A549 (cell line): Measurements from ENCODE around the gene PNPLA7. TPM values are rescaled to one million over a fixed set of nuclear protein-coding genes. Genes with fewer than 3 reads are reported as not detected.

Experiments used
- ATAC-seq, 2 experiments: fragments of 200-7000 bp in 1 of 2; fragments of >200 bp in 1 of 2; cut with Nextera tagmentation in 1 of 2; cut with Tn5 transposase in 1 of 2; 3 replicates each; pipeline versions ENCODE4 v1.8.0 to v1.9.1; 2018 to 2020; ENCODE audit warnings: mild to moderate bottlenecking in 1 of 2, moderate library complexity in 1 of 2
- CTCF ChIA-PET: fragments of 300-600 bp; sonication (Branson Sonifier 250); formaldehyde crosslinking; extraction: SDS; loops from one replicate; lab custom pipeline; 2021; ENCODE audit warnings: antibody characterized with exemption, inconsistent platforms; lab: Yijun Ruan, JAX
- POLR2A ChIA-PET: fragments of 350-600 bp; formaldehyde crosslinking; extraction: SDS; loops from one replicate; lab custom pipeline; 2021; ENCODE audit warnings: antibody characterized with exemption, inconsistent platforms; lab: Yijun Ruan, JAX
- DNase-seq, 2 experiments: peaks; one replicate each; pipeline versions ENCODE4 v3.0.0 to v3.0.0-alpha.2; 2011 to 2016; ENCODE audit warnings: low read depth in 1 of 2, low spot score in 1 of 2
- FAIRE-seq: peaks from 2 replicates; lab custom pipeline; 2011; peaks lifted over from hg19 to GRCh38; lab: Jason Lieb, UNC
- H3K27ac ChIP-seq, 2 experiments: fragments of >200 bp; sonication (Bioruptor Twin); formaldehyde crosslinking; 3 replicates each; pipeline ENCODE4 v1.5.1; 2016 to 2017
- H3K4me1 ChIP-seq: fragments of >200 bp; sonication (Bioruptor Twin); formaldehyde crosslinking; 3 replicates; pipeline ENCODE4 v1.6.1; 2016
- H3K4me2 ChIP-seq: fragments of >200 bp; sonication (Bioruptor Twin); formaldehyde crosslinking; 3 replicates; pipeline ENCODE4 v1.6.1; 2016
- H3K4me3 ChIP-seq: fragments of >200 bp; sonication (Bioruptor Twin); formaldehyde crosslinking; 3 replicates; pipeline ENCODE4 v1.5.1; 2016
- H3K9me3 ChIP-seq: fragments of >200 bp; sonication (Bioruptor Twin); formaldehyde crosslinking; 3 replicates; pipeline ENCODE4 v1.6.1; 2016
- BHLHE40 ChIP-seq: IDR thresholded peaks from 2 replicates; pipeline ENCODE4 v1.6.1; 2012; ENCODE audit warnings: low read depth, low read length, inconsistent platforms
- CBX8 ChIP-seq: fragments of 200-600 bp; sonication (generic); IDR thresholded peaks from 2 replicates; pipeline ENCODE4 v1.6.1; 2016
- CEBPB ChIP-seq, 2 experiments: fragments of >200 bp in 1 of 2; sonication (Bioruptor Twin) in 1 of 2; formaldehyde crosslinking in 1 of 2; IDR thresholded peaks; 2 replicates each; pipeline ENCODE4 v1.6.1; 2012 to 2016
- E2F6 ChIP-seq: IDR thresholded peaks from 2 replicates; pipeline ENCODE4 v1.6.1; 2012; ENCODE audit warnings: low read depth, borderline replicate concordance
- EHF ChIP-seq: fragments of 250-450 bp; sonication (Bioruptor Pico); IDR thresholded peaks from 2 replicates; pipeline ENCODE4 v1.5.0; 2020; ENCODE audit warnings: mild to moderate bottlenecking
- ELK1 ChIP-seq: fragments of 150-350 bp; IDR thresholded peaks from 2 replicates; pipeline ENCODE4 v1.6.1; 2014; ENCODE audit warnings: low read depth, mild to moderate bottlenecking, low read length
- FOSL2 ChIP-seq, 2 experiments: fragments of 450-650 bp in 1 of 2; fragments of >200 bp in 1 of 2; sonication (Bioruptor Twin) in 1 of 2; formaldehyde crosslinking; IDR thresholded peaks; 2 replicates each; pipeline versions ENCODE4 v1.5.0 to v1.6.1; 2016 to 2020; ENCODE audit warnings: mild to moderate bottlenecking in 1 of 2, moderate library complexity in 1 of 2
- HOXB13 ChIP-seq: fragments of 250-450 bp; sonication (Bioruptor Pico); IDR thresholded peaks from 2 replicates; pipeline ENCODE4 v1.5.0; 2020; ENCODE audit warnings: low read depth, mild to moderate bottlenecking, moderate library complexity
- JUNB ChIP-seq: fragments of >200 bp; sonication (Bioruptor Twin); formaldehyde crosslinking; IDR thresholded peaks from 2 replicates; pipeline ENCODE4 v1.6.1; 2016
- KDM1A ChIP-seq: fragments of 200-600 bp; sonication (generic); IDR thresholded peaks from 2 replicates; pipeline ENCODE4 v1.6.1; 2016; ENCODE audit warnings: low read depth, mild to moderate bottlenecking
- MAFK ChIP-seq: fragments of 450-650 bp; IDR thresholded peaks from 2 replicates; pipeline ENCODE4 v1.6.1; 2014; ENCODE audit not compliant: partially characterized antibody
- NFE2L2 ChIP-seq: fragments of 150-350 bp; conservative IDR thresholded peaks from 2 replicates; pipeline ENCODE4 v1.6.1; 2014; ENCODE audit warnings: low read length
- POLR2AphosphoS2 ChIP-seq: conservative IDR thresholded peaks from 2 replicates; pipeline ENCODE4 v1.6.1; 2012; ENCODE audit warnings: low read length, improper control_type of control experiment, inconsistent platforms
- TFCP2L1 ChIP-seq: fragments of 250-450 bp; sonication (Bioruptor Pico); IDR thresholded peaks from 2 replicates; pipeline ENCODE4 v1.5.0; 2021; ENCODE audit warnings: mild to moderate bottlenecking
- ZSCAN20 ChIP-seq: fragments of 250-450 bp; sonication (Bioruptor Pico); IDR thresholded peaks from 2 replicates; pipeline ENCODE4 v1.8.0; 2022; ENCODE audit warnings: mild to moderate bottlenecking, moderate library complexity
- WGBS: methylation state at CpG from one replicate; pipeline ENCODE4 v1.1.6; 2017; ENCODE audit errors: missing lambda C conversion rate; 5-methylcytosine and 5-hydroxymethylcytosine counted together
- polyA plus RNA-seq, 4 experiments: library from polyadenylated mRNA; depleted of rRNA in 3 of 4; stranded (reverse); fragments of >200 nt; fragmentation: RNase III in 1 of 4; extraction: RNeasy Plus Mini Kit Qiagen cat#74134 plus additional on column Dnase treatment in 1 of 4; gene quantifications; 2 replicates in 3 of 4; 3 replicates in 1 of 4; pipeline ENCODE4 v1.2.3, GENCODE V29; 2011 to 2017
- TF ChIP-seq, protein P1 (sequence below): IDR thresholded peaks from 2 replicates; pipeline ENCODE4 v1.6.1; 2012
- TF ChIP-seq, protein P2 (sequence below): fragments of 450-650 bp; IDR thresholded peaks from 2 replicates; pipeline ENCODE4 v1.6.1; 2014; ENCODE audit warnings: antibody characterized with exemption
- TF ChIP-seq, protein P3 (sequence below): fragments of 250-450 bp; sonication (Bioruptor Pico); IDR thresholded peaks from 2 replicates; pipeline ENCODE4 v1.5.0; 2020; ENCODE audit warnings: low read depth, mild to moderate bottlenecking, moderate library complexity

Gene PNPLA7
- polyA plus RNA-seq, 2 of the 4 experiments (the other 2 are of a cell fraction) = 0.31 to 1.1 TPM

DNA sequence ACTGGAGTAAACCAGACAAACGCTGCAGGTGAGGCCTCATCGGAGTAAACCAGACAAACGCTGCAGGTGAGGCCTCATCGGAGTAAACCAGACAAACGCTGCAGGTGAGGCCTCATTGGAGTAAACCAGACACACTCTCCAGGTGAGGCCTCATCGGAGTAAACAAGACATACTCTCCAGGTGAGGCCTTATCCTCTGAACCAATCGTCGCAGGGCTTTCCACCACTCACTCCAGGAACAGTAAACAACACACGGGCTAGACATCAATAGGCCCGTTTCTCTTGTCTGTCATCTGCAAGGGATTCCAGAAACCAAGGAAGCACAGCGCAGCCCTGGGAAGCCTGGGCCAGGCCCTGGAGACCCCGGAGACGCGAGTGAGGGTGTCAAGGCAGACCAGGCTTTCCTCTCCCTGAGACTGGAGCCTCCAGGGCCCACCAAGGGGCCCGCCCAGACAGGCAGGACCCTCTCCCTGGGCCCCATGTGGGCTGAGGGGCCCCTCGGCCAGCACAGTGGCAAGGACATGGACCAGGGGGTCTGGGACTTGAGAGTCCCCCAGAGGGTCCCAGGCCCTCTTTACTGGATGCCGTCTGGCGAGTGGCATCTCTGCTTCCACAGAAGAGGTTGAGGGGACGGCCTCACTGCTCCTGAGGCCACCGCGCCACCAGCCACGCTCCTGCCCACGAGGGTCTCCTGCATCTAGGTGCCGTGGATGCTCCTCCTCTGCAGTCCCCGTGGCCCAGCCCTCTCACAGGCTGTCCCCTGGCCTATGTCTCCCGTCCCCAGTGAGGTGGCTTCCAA, 64.7 kb downstream of the PNPLA7 start:
- WGBS = 83% methylated on average over 26 of the region's 26 CpGs
- H3K27ac ChIP-seq = no peak overlapping the region
- no peak overlapping the region for H3K4me3 ChIP-seq
- no peak for DNase-seq
- no peak overlapping the region for H3K4me2 ChIP-seq
- no peak for TF ChIP-seq EHF
- no peaks in the 10 kb centered on the region for H3K9me3 ChIP-seq
- POLR2A ChIA-PET = no interaction called here
- ATAC-seq = no peak
- peaks cover 11% of the 10 kb centered on the region for H3K4me1 ChIP-seq
- FAIRE-seq = no peak
- CTCF ChIA-PET = no interaction called here

DNA sequence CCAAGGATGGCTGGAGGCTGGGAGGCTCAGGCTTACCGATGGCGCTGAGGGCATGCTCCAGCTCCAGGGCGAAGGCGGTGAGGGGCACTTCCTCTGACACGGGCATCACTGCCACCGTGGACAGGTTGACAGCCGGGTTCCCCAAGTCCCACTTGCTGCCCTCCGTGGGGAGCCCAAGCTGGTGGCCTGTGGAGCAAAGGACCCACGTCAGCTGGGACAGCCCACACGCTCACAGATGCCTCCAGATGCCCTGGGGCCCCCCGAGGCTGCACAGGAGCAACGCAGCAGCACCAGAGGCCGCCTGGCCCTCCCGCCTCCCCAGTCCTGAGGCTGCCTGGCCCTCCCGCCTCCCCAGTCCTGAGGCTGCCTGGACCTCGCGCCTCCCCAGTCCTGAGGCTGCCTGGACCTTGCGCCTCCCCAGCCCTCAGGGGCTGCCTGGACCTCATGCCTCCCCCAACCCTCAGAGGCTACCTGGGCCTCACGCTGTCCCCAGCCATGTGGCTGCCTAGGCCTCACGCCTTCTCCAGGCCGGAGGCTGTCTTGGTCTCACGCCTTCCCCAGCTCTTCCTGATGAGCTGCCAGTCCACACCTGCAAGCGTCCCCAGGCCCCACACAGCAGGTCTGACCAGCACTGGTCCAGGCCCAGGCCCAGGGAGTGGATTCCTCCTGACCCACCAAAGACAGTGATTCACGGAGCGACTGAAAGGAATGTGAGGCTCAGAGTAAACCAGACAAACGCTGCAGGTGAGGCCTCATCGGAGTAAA, 65.5 kb downstream of the PNPLA7 start:
- H3K27ac ChIP-seq = no peak overlapping the region
- POLR2A ChIA-PET = no interaction called here
- no peak overlapping the region for H3K4me3 ChIP-seq
- no peak overlapping the region for H3K4me2 ChIP-seq
- no peak for FAIRE-seq
- no peak for DNase-seq
- no peak for TF ChIP-seq CBX8
- no peak for TF ChIP-seq ZSCAN20 (CRISPR knock-in tag)
- no peak for TF ChIP-seq POLR2AphosphoS2
- no peak for TF ChIP-seq FOSL2 (IDR thresholded peaks at IDR 0.05)
- no peak for TF ChIP-seq FOSL2 (CRISPR knock-in tag; IDR thresholded peaks at IDR 0.05)
- TF ChIP-seq BHLHE40 = no peak
- TF ChIP-seq, all 56 proteins: peak for 0
- peaks cover 11% of the 10 kb centered on the region for H3K4me1 ChIP-seq
- no peak for ATAC-seq
- WGBS = 91% methylated on average over 15 of the region's 27 CpGs
- CTCF ChIA-PET = interaction anchor here (0.6 to 1.1 kb wide), 2 partner anchors 11 kb away, joined by 3 read pairs; no protein-coding TSS in a partner anchor
- H3K9me3 ChIP-seq = no peaks in the 10 kb centered on the region

- no peak for FAIRE-seq
Observed at GRCh38 chr9:137482094-137482781, 68.0 kb downstream of the PNPLA7 start.

More at GRCh38 chr9:137482094-137482781, 68.0 kb downstream of the PNPLA7 start:
- peak overlapping the region; percentile 62 to 84 for H3K27ac ChIP-seq
- ATAC-seq (peak; percentile 41 to 51; a peak in 5 of 6 replicates), DNase-seq (peak in 1 of 2 experiments; percentile 68)
- no peaks in the 10 kb centered on the region for H3K9me3 ChIP-seq
- H3K4me3 ChIP-seq = no peak overlapping the region
- 74% methylated on average over 26 of the region's 26 CpGs for WGBS
- CTCF ChIA-PET = interaction anchor here (0.7 to 1.9 kb wide), 10 partner anchors 12 to 188 kb away, joined by 3 to 4 read pairs (median 4); partner anchors contain the start of genes EXD3 and NRARP
- H3K4me1 ChIP-seq = peaks cover 11% of the 10 kb centered on the region
- POLR2A ChIA-PET = interaction anchor here (1.0 kb wide), 1 partner anchor 23 kb away, joined by 6 read pairs; the partner anchor contains the start of gene NSMF
- H3K4me2 ChIP-seq = peak overlapping the region; percentile 50
- TF ChIP-seq, protein P1, sequence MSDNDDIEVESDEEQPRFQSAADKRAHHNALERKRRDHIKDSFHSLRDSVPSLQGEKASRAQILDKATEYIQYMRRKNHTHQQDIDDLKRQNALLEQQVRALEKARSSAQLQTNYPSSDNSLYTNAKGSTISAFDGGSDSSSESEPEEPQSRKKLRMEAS = peak; percentile 33; the same call in 1 of the 2 replicates
- TF ChIP-seq EHF = no peak
- TF ChIP-seq, protein P2, sequence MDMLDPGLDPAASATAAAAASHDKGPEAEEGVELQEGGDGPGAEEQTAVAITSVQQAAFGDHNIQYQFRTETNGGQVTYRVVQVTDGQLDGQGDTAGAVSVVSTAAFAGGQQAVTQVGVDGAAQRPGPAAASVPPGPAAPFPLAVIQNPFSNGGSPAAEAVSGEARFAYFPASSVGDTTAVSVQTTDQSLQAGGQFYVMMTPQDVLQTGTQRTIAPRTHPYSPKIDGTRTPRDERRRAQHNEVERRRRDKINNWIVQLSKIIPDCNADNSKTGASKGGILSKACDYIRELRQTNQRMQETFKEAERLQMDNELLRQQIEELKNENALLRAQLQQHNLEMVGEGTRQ = peak; percentile 34; the same call in 1 of the 2 replicates
- 0 out of 2 replicates have a peak, but pooled peaks have one; percentile 18 for TF ChIP-seq BHLHE40
- no peak for TF ChIP-seq JUNB
- TF ChIP-seq, protein P3, sequence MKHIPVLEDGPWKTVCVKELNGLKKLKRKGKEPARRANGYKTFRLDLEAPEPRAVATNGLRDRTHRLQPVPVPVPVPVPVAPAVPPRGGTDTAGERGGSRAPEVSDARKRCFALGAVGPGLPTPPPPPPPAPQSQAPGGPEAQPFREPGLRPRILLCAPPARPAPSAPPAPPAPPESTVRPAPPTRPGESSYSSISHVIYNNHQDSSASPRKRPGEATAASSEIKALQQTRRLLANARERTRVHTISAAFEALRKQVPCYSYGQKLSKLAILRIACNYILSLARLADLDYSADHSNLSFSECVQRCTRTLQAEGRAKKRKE (CRISPR knock-in tag) = no peak
- TF ChIP-seq TFCP2L1 (CRISPR knock-in tag) = no peak
- no peak for TF ChIP-seq E2F6
- TF ChIP-seq ELK1 = no peak
- TF ChIP-seq CEBPB (IDR thresholded peaks at IDR 0.05) = 0 out of 4 replicates have a peak, but pooled peaks of 1 of the 2 experiments have one; percentile 4
- no peak for TF ChIP-seq KDM1A
- TF ChIP-seq MAFK = peak; percentile 95
- peak; percentile 82 for TF ChIP-seq NFE2L2
- 0 out of 2 replicates have a peak, but pooled peaks have one; percentile 60 for TF ChIP-seq HOXB13 (CRISPR knock-in tag)
- TF ChIP-seq FOSL2 (IDR thresholded peaks at IDR 0.05) = no peak
- peak; percentile 59 for TF ChIP-seq FOSL2 (CRISPR knock-in tag; IDR thresholded peaks at IDR 0.05)
